Lower lobe of right lung (tissue), 2 donors: ENCODE results near the gene TERF2IP. TPM values are rescaled to one million over a fixed set of nuclear protein-coding genes. Genes with fewer than 3 reads are reported as not detected.

ENCODE experiments used
- ATAC-seq, 2 donors: fragments of 200-7000 bp; cut with Tn5 transposase; one replicate each; pipeline ENCODE4 v1.9.1; 2020 to 2022; ENCODE audit warnings: mild to moderate bottlenecking in 2 of 2, moderate library complexity in 2 of 2
- DNase-seq: peaks from one replicate; pipeline ENCODE4 v3.0.0-alpha.2; 2020
- H3K27ac ChIP-seq: fragments of 200-600 bp; one replicate; pipeline ENCODE4 v1.8.0; 2022
- H3K27me3 ChIP-seq: fragments of 200-600 bp; one replicate; pipeline ENCODE4 v1.8.0; 2022; ENCODE audit warnings: low read depth
- H3K36me3 ChIP-seq: fragments of 200-600 bp; one replicate; pipeline ENCODE4 v1.8.0; 2022; ENCODE audit warnings: mild to moderate bottlenecking
- H3K4me1 ChIP-seq: fragments of 200-600 bp; one replicate; pipeline ENCODE4 v1.8.0; 2022
- H3K4me3 ChIP-seq: fragments of 200-600 bp; one replicate; pipeline ENCODE4 v1.8.0; 2022; ENCODE audit warnings: mild to moderate bottlenecking
- H3K9me3 ChIP-seq: fragments of 200-600 bp; one replicate; pipeline ENCODE4 v1.8.0; 2022
- intact Hi-C: fragments of 100-400 bp; cut with DNase I; formaldehyde crosslinking; loops from one replicate; pipeline ENCODE4 v1.11.0; 2022
- total RNA-seq: library from RNA; stranded (reverse); fragmentation: NEBNext Ultra II Directional; extraction: Animal tissue kit (Norgen Biotek cat#: 25700); gene quantifications from one replicate; pipeline ENCODE4 v1.2.1, GENCODE V29; 2021
- TF ChIP-seq, protein P1 (sequence below): fragments of 200-600 bp; IDR thresholded peaks from one replicate; pipeline ENCODE4 v1.8.0; 2022; ENCODE audit warnings: antibody characterized with exemption, mild to moderate bottlenecking
- donor health status: DM: no; HTN: yes; CAD: no; lungs with severe emphysema.

TERF2IP gene
- total RNA-seq, 1 donor from 2014 or later, result 58.3 TPM

DNA sequence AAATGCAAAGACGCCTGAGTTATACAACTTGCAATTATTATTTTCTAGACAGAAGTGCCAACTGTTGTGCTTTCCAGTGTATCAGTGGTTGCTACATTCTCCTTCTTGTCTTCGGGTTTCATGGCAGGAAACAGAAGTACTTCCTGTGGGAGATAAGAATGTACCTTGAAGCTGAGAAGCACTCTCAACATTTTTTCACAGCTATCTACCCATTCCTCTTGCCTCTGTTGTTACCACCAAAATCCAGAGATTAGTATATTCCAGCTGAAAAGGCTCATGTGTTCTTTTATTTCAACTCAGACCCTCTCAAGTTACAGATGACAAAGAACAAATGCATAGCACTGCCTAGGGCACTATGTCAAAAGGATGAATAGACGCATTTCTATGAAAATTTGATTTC lies 19.7 kb upstream of the TERF2IP start:
- Histone ChIP-seq H3K27me3 (no peaks in the 10 kb centered on the region), H3K4me3 (no peak overlapping the region), H3K4me1 (peaks cover 10% of the 10 kb centered on the region), H3K36me3 (peaks cover 75% of the 10 kb centered on the region), H3K9me3 (no peaks in the 10 kb centered on the region), H3K27ac (peak overlapping the region; percentile 8)
- ATAC-seq, result no peak
- intact Hi-C loops, result no loop called here
- DNase-seq, result no peak
- TF ChIP-seq, protein P1, sequence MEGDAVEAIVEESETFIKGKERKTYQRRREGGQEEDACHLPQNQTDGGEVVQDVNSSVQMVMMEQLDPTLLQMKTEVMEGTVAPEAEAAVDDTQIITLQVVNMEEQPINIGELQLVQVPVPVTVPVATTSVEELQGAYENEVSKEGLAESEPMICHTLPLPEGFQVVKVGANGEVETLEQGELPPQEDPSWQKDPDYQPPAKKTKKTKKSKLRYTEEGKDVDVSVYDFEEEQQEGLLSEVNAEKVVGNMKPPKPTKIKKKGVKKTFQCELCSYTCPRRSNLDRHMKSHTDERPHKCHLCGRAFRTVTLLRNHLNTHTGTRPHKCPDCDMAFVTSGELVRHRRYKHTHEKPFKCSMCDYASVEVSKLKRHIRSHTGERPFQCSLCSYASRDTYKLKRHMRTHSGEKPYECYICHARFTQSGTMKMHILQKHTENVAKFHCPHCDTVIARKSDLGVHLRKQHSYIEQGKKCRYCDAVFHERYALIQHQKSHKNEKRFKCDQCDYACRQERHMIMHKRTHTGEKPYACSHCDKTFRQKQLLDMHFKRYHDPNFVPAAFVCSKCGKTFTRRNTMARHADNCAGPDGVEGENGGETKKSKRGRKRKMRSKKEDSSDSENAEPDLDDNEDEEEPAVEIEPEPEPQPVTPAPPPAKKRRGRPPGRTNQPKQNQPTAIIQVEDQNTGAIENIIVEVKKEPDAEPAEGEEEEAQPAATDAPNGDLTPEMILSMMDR, result no peak

DNA sequence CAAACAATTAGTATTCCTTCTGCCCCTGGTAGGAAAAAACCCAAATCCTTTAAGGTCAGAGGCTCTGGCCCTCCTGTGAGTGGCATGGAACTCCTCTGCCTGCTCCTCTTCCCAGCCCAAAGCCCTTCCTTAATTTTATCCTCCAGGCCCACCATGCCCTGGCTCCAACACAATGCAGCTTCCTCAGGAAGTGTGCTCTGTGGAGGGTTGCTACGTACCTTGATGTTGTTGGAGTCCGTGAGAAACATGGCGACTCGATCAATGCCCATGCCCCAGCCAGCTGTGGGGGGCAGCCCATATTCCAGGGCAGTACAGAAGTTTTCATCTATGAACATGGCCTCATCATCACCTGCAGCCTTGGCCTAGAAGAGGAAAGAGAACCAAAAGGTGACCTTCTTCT lies 19.2 kb upstream of the TERF2IP start:
- Histone ChIP-seq H3K27me3 (no peaks in the 10 kb centered on the region), H3K36me3 (peaks cover 80% of the 10 kb centered on the region), H3K27ac (peak overlapping the region; percentile 8), H3K4me1 (peaks cover 10% of the 10 kb centered on the region), H3K4me3 (no peak overlapping the region), H3K9me3 (no peaks in the 10 kb centered on the region)
- ATAC-seq (no peak), DNase-seq (no peak)
- TF ChIP-seq, protein P1, result no peak
- intact Hi-C loops, result no loop called here

DNA sequence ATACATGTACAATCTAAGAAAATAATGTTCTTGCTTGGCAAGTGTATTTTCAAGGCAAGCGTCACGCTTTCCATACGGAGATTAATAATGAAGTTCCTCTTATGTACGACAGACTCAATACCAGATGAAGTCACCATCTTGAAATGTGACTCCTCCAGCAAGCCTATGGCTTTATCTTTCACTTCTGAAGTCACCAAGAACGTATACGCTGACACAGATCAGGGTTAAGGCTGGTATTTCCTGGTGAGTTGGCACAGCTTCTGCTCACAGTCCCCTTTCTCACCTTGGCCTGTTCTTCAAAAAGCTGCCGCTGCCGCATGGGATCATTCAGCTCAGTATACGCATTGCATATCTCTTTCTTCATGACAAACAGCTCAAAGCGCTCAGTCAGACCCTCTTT lies 18.4 kb upstream of the TERF2IP start:
- Histone ChIP-seq H3K4me3 (no peak overlapping the region), H3K36me3 (peaks cover 87% of the 10 kb centered on the region), H3K27me3 (no peaks in the 10 kb centered on the region), H3K9me3 (no peaks in the 10 kb centered on the region), H3K4me1 (peaks cover 10% of the 10 kb centered on the region), H3K27ac (no peak overlapping the region)
- TF ChIP-seq, protein P1, result no peak
- intact Hi-C loops, result no loop called here
- no peak for DNase-seq
- no peak for ATAC-seq

DNA sequence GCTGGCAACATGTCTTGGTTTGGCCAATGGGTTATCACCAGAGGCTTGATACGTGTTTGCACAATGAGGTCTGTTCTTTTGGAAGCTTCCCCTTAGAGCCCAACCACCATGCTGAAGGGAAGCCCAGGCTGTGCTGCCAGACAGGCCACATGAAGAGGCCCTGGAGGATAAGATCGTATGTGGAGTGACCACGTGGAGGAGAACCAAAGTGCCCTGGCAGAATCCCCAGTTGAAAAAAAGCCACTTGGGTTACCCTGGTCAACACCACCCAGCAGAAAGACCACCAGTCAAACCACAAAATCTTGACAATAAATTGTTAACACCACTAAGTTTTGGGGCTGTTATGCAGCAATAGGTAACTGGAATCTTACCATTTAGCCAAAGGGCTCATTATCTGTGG lies 17.5 kb upstream of the TERF2IP start:
- TF ChIP-seq, protein P1, result no peak
- DNase-seq (no peak), ATAC-seq (no peak)
- H3K9me3 ChIP-seq, result no peaks in the 10 kb centered on the region
- intact Hi-C loops, result no loop called here
- H3K27ac ChIP-seq, result no peak overlapping the region
- no peak overlapping the region for H3K4me3 ChIP-seq
- peaks cover 10% of the 10 kb centered on the region for H3K4me1 ChIP-seq
- peaks cover 97% of the 10 kb centered on the region for H3K36me3 ChIP-seq
- no peaks in the 10 kb centered on the region for H3K27me3 ChIP-seq

DNA sequence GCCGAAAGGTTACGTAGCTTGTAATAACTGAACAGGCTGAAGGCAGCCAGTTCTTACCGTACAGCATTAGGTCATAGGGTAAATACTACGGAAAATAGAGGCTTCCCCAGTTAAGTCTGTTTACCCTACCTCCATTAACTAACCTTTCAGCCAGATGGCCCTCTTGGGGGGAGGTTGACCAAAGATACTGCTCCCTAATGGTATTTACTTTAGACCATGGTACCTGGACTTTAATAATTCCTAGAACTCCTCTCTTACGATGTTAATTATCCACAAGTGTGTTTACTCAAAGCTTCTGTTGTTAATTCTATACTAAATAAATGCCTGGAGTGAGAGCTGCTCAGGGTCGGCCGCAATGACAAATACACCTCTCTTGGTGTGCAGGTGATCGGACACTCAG lies 14.7 kb upstream of the TERF2IP start:
- Histone ChIP-seq H3K4me3 (no peak overlapping the region), H3K27ac (no peak overlapping the region), H3K36me3 (peaks cover 100% of the 10 kb centered on the region), H3K4me1 (peaks cover 6% of the 10 kb centered on the region), H3K9me3 (no peaks in the 10 kb centered on the region), H3K27me3 (no peaks in the 10 kb centered on the region)
- ATAC-seq (no peak), DNase-seq (no peak)
- intact Hi-C loops, result no loop called here
- TF ChIP-seq, protein P1, result no peak

DNA sequence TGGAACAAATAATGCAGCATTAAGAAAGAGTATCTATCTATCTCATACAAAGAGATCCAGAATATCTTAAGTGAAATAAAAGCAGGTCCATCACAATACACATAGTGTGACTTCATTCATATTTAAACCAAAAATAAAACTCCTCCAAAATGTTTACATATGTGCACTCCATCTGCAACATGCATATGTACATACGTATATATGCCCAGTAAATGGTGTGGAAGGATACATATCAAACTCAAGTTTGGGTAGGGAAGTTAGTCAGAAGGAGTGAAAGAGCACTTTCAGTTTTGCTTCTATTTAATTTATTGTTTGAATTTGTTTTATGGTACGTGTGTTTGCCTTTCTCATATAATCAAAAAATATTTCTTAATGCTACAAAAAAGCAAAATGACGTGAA lies 12.5 kb upstream of the TERF2IP start:
- Histone ChIP-seq H3K9me3 (no peaks in the 10 kb centered on the region), H3K27me3 (no peaks in the 10 kb centered on the region), H3K36me3 (peaks cover 100% of the 10 kb centered on the region), H3K4me3 (no peak overlapping the region), H3K27ac (no peak overlapping the region), H3K4me1 (no peaks in the 10 kb centered on the region)
- intact Hi-C loops, result no loop called here
- TF ChIP-seq, protein P1, result no peak
- DNase-seq (no peak), ATAC-seq (no peak)
